ENCODE results near the gene GHITM. TPM values are rescaled to one million over a fixed set of nuclear protein-coding genes. Genes with fewer than 3 reads are reported as not detected.

GHITM gene
- total and polyA plus RNA-seq, 2 of the 4 experiments (the other 2 are of a cell fraction), result 103 to 185 TPM

- no peak for TF ChIP-seq SMC3 (IDR thresholded peaks at IDR 0.05; ENCODE audit: low read depth, low read length)
Measured at GRCh38 chr10:84172467-84173356, 33.4 kb downstream of the GHITM start (continued).

GRCh38 chr10:84173501-84173929 lies 34.2 kb downstream of the GHITM start, which contains the start of gene GPR15LG:
Gene GPR15LG, plus strand, starts transcription at chr10:84173801. Its CDS starts 51 bp downstream, at chr10:84173852.
- BruUV-seq (replicated peaks), result no TSS peak
- Histone ChIP-seq H3K9ac (ENCODE audit: low read depth, low read length) (no peak within 1 kb of the TSS), H4K8ac (ENCODE audit: low read depth in 2 of 2, low read length in 2 of 2) (no peak within 1 kb of the TSS), H3K9me1 (ENCODE audit: insufficient read depth, low read length) (0 out of 2 replicates have a peak, but pooled peaks cover 4% of the 10 kb centered on the region), H3K79me1 (ENCODE audit: low read depth in 1 of 2, low read length in 2 of 2) (no peaks in the 10 kb centered on the region), H3K23ac (ENCODE audit: low read depth, low read length) (no peak within 1 kb of the TSS), H2AK5ac (ENCODE audit: low read depth, low read length) (no peak within 1 kb of the TSS), H3K4me1 (ENCODE audit: control insufficient read depth, insufficient read depth, low read length) (no peaks in the 10 kb centered on the region), H4K91ac (ENCODE audit: insufficient read depth, low read depth, low read length) (no peak within 1 kb of the TSS), H3K27ac (ENCODE audit: insufficient read depth, low read length) (no peak within 1 kb of the TSS), H3K56ac (ENCODE audit: extremely low read depth, insufficient read depth, low read length) (no peak within 1 kb of the TSS), H3K14ac (replicated peaks; ENCODE audit: low read depth, low read length) (no peak within 1 kb of the TSS), H2BK120ac (ENCODE audit: low read depth, low read length) (no peak within 1 kb of the TSS), H3K4ac (ENCODE audit: low read depth, low read length) (no peak within 1 kb of the TSS), H2BK20ac (ENCODE audit: low read depth, low read length) (no peak within 1 kb of the TSS), H3K9me3 (ENCODE audit: control insufficient read depth, insufficient read depth, low read length) (no peaks in the 10 kb centered on the region), H4K20me1 (ENCODE audit: insufficient read depth, low read length) (no peaks in the 10 kb centered on the region), H3K27me3 (ENCODE audit: control insufficient read depth, insufficient read depth, low read length) (no peaks in the 10 kb centered on the region), H3K36me3 (ENCODE audit: control insufficient read depth, insufficient read depth, low read length) (no peaks in the 10 kb centered on the region), H4K5ac (ENCODE audit: low read depth, low read length) (no peak within 1 kb of the TSS), H3K18ac (ENCODE audit: low read depth, low read length) (no peak within 1 kb of the TSS), H2AK9ac (replicated peaks; ENCODE audit: low read depth, low read length, poor library complexity) (no peak within 1 kb of the TSS), H3K4me3 (ENCODE audit: insufficient read depth, low read depth, low read length) (no peak within 1 kb of the TSS), H2AFZ (replicated peaks; ENCODE audit: low read length, poor library complexity) (no peak within 1 kb of the TSS), H2BK5ac (ENCODE audit: low read depth, low read length, poor library complexity, severe bottlenecking) (no peak within 1 kb of the TSS), H3K4me2 (ENCODE audit: low read depth, low read length) (no peak within 1 kb of the TSS), H2BK15ac (ENCODE audit: low read depth, low read length) (no peak within 1 kb of the TSS)
- intact Hi-C loops (cut with micrococcal nuclease), result no loop called here
- in situ Hi-C loops (cut with MboI; ENCODE audit: low sequenced_read_pairs), result no loop called here
- dilution Hi-C loops (cut with HindIII; ENCODE audit: low sequenced_read_pairs, unreplicated experiment), result no loop called here
- ATAC-seq (ENCODE audit: low read depth) (no peak), DNase-seq (no peak)
- CTCF ChIA-PET, result interaction anchor here (0.6 kb wide), 1 partner anchor 25 kb away, joined by 5 read pairs; no protein-coding TSS in a partner anchor
- POLR2A ChIA-PET (ENCODE audit: unreplicated experiment), result no interaction called here
- TF ChIP-seq CTCF (conservative IDR thresholded peaks at IDR 0.05; ENCODE audit: low read depth, low read length) (no peak), CEBPB (IDR thresholded peaks at IDR 0.05; ENCODE audit: low read depth, low read length) (no peak), RFX5 (IDR thresholded peaks at IDR 0.05; ENCODE audit: low read depth, low read length) (no peak), RCOR1 (IDR thresholded peaks at IDR 0.05; ENCODE audit: insufficient replicate concordance, low read length) (no peak), MAFK (IDR thresholded peaks at IDR 0.05; ENCODE audit: low read depth, low read length) (no peak), RAD21 (IDR thresholded peaks at IDR 0.05; ENCODE audit: low read length) (no peak), POLR2A (IDR thresholded peaks at IDR 0.05; ENCODE audit: low read depth, low read length) (no peak), SMC3 (IDR thresholded peaks at IDR 0.05; ENCODE audit: low read depth, low read length) (no peak), USF2 (IDR thresholded peaks at IDR 0.05; ENCODE audit: low read depth, low read length) (no peak), ELK1 (IDR thresholded peaks at IDR 0.05; ENCODE audit: borderline replicate concordance, low read depth, low read length) (no peak), MAZ (IDR thresholded peaks at IDR 0.05; ENCODE audit: borderline replicate concordance, low read depth, low read length) (no peak)
- WGBS, 2 experiments (ENCODE audit: extremely low coverage in 2 of 2, insufficient read length in 1 of 2), result no CpG with 5 or more reads among the region's 2 CpGs
